ENCODE measurements around the gene ACIN1.

ACIN1 gene

DNA sequence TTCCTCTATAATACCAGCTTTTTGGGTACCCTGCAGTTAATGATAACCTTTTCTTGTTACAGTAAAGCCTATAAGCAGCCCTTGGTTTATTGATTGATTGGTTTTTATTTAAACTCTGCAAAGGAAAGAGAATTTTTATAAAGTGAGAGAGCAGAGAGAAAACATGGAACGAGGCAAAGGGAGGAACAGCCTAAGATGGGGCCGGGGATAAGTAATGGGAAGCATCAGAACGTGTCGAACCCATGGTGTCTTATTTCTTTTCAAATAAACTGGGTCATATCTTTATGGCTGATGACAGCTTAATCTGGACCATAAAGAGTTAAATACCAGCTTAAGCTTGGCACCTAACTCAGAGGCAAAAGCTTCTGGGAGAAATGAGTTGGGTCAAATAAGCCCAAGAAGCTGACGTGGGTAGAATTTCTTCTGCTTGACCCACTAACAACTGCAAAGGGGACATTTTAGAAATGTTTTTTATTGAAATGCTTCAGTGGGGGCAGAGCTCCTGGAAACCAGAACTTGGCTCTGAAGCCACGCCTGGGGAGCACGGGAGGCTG, 73.0 kb downstream of the ACIN1 start:
- Histone ChIP-seq H3K27ac (no peak overlapping the region), H3K4me2 (no peak overlapping the region), H3K4me3 (IDR thresholded peaks at IDR 0.05; ENCODE audit: insufficient read depth, low read depth, low read length) (no peak overlapping the region), H3K27me3 (ENCODE audit: insufficient read depth, low read depth) (no peaks in the 10 kb centered on the region), H3K4me1 (ENCODE audit: low read depth, poor library complexity, severe bottlenecking) (no peaks in the 10 kb centered on the region), H2AFZ (ENCODE audit: low read depth) (no peak overlapping the region), H3K79me2 (ENCODE audit: insufficient read depth, low read depth) (no peaks in the 10 kb centered on the region), H3K9ac (no peak overlapping the region), H3K36me3 (ENCODE audit: insufficient read depth) (no peaks in the 10 kb centered on the region), H4K20me1 (ENCODE audit: insufficient read depth) (no peaks in the 10 kb centered on the region)
- TF ChIP-seq, protein P1, sequence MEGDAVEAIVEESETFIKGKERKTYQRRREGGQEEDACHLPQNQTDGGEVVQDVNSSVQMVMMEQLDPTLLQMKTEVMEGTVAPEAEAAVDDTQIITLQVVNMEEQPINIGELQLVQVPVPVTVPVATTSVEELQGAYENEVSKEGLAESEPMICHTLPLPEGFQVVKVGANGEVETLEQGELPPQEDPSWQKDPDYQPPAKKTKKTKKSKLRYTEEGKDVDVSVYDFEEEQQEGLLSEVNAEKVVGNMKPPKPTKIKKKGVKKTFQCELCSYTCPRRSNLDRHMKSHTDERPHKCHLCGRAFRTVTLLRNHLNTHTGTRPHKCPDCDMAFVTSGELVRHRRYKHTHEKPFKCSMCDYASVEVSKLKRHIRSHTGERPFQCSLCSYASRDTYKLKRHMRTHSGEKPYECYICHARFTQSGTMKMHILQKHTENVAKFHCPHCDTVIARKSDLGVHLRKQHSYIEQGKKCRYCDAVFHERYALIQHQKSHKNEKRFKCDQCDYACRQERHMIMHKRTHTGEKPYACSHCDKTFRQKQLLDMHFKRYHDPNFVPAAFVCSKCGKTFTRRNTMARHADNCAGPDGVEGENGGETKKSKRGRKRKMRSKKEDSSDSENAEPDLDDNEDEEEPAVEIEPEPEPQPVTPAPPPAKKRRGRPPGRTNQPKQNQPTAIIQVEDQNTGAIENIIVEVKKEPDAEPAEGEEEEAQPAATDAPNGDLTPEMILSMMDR (conservative IDR thresholded peaks at IDR 0.05; ENCODE audit: low read depth, low read length) = no peak

- TF ChIP-seq, protein P1 (conservative IDR thresholded peaks at IDR 0.05; ENCODE audit: low read depth, low read length) = no peak
- no peak overlapping the region for H3K27ac ChIP-seq
Measured at GRCh38 chr14:23021434-23021833, 73.5 kb downstream of the ACIN1 start.

GRCh38 chr14:23020143-23021128, 74.5 kb downstream of the ACIN1 start:
- H3K27me3 ChIP-seq (ENCODE audit: insufficient read depth, low read depth) = no peaks in the 10 kb centered on the region
- H3K4me2 ChIP-seq = no peak overlapping the region
- TF ChIP-seq, protein P1 (conservative IDR thresholded peaks at IDR 0.05; ENCODE audit: low read depth, low read length) = no peak
- no peaks in the 10 kb centered on the region for H4K20me1 ChIP-seq (ENCODE audit: insufficient read depth)
- no peaks in the 10 kb centered on the region for H3K36me3 ChIP-seq (ENCODE audit: insufficient read depth)
- no peaks in the 10 kb centered on the region for H3K4me1 ChIP-seq (ENCODE audit: low read depth, poor library complexity, severe bottlenecking)
- H3K9ac ChIP-seq = no peak overlapping the region
- no peaks in the 10 kb centered on the region for H3K79me2 ChIP-seq (ENCODE audit: insufficient read depth, low read depth)
- no peak overlapping the region for H3K4me3 ChIP-seq (IDR thresholded peaks at IDR 0.05; ENCODE audit: insufficient read depth, low read depth, low read length)
- H3K27ac ChIP-seq = no peak overlapping the region
- H2AFZ ChIP-seq (ENCODE audit: low read depth) = no peak overlapping the region

More at GRCh38 chr14:23021434-23021833, 73.5 kb downstream of the ACIN1 start:
- Histone ChIP-seq H2AFZ (ENCODE audit: low read depth) (no peak overlapping the region), H3K4me2 (no peak overlapping the region), H3K36me3 (ENCODE audit: insufficient read depth) (no peaks in the 10 kb centered on the region), H3K4me3 (IDR thresholded peaks at IDR 0.05; ENCODE audit: insufficient read depth, low read depth, low read length) (no peak overlapping the region), H3K9ac (no peak overlapping the region), H3K4me1 (ENCODE audit: low read depth, poor library complexity, severe bottlenecking) (no peaks in the 10 kb centered on the region), H3K27me3 (ENCODE audit: insufficient read depth, low read depth) (no peaks in the 10 kb centered on the region), H4K20me1 (ENCODE audit: insufficient read depth) (no peaks in the 10 kb centered on the region), H3K79me2 (ENCODE audit: insufficient read depth, low read depth) (no peaks in the 10 kb centered on the region)

DNA sequence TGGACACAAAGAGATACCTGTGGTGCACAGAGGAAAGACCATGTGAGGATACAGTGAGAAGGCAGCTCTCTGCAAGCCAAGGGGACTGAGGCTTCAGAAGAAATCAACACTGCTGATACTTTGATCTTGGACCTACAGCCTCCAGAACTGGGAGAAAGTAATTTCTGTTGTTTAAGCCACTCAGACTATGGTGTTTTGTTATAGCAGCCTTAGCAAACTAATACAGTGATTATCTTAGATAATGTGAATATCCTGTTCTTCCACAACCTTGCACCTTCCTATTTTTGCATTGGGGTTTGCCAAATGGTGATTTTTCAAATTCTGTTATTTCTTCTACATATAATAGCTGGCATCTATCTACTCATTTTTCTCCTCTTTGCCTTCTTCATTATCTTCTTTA, 76.8 kb downstream of the ACIN1 start:
- Histone ChIP-seq H3K27ac (no peak overlapping the region), H2AFZ (ENCODE audit: low read depth) (no peak overlapping the region), H3K4me3 (IDR thresholded peaks at IDR 0.05; ENCODE audit: insufficient read depth, low read depth, low read length) (no peak overlapping the region), H3K9ac (no peak overlapping the region), H3K4me1 (ENCODE audit: low read depth, poor library complexity, severe bottlenecking) (no peaks in the 10 kb centered on the region), H3K36me3 (ENCODE audit: insufficient read depth) (no peaks in the 10 kb centered on the region), H3K27me3 (ENCODE audit: insufficient read depth, low read depth) (no peaks in the 10 kb centered on the region), H3K79me2 (ENCODE audit: insufficient read depth, low read depth) (no peaks in the 10 kb centered on the region), H4K20me1 (ENCODE audit: insufficient read depth) (no peaks in the 10 kb centered on the region), H3K4me2 (no peak overlapping the region)
- TF ChIP-seq, protein P1 (conservative IDR thresholded peaks at IDR 0.05; ENCODE audit: low read depth, low read length) = no peak
